CD4-positive, alpha-beta T cell (primary cell): ENCODE results near the gene EIF1AD. TPM values are rescaled to one million over a fixed set of nuclear protein-coding genes. Genes with fewer than 3 reads are reported as not detected.

Source experiments
- ATAC-seq: fragments of 200-7000 bp; cut with Tn5 transposase; one replicate; pipeline ENCODE4 v1.10.0; 2022; ENCODE audit warnings: mild to moderate bottlenecking; ENCODE audit not compliant: poor library complexity
- CTCF ChIA-PET: fragments of 350-600 bp; sonication (Branson Sonifier 250); formaldehyde crosslinking; loops from one replicate; lab custom pipeline; 2021; ENCODE audit warnings: antibody characterized with exemption, inconsistent platforms; lab: Charles Lee
- POLR2A ChIA-PET: fragments of 350-600 bp; sonication (Branson Sonifier 250); formaldehyde crosslinking; loops from one replicate; lab custom pipeline; 2021; ENCODE audit warnings: antibody characterized with exemption, inconsistent platforms; lab: Charles Lee
- DNase-seq, 14 experiments: peaks; one replicate each; pipeline ENCODE4 v3.0.0-alpha.2; 2013 to 2020; ENCODE audit warnings: mixed read lengths in 2 of 14
- H3K27ac ChIP-seq, 2 donors: one replicate each; pipeline versions ENCODE4 v1.5.1 to v1.7.0; 2013; ENCODE audit warnings: low read length in 2 of 2, low read depth in 1 of 2, mild to moderate bottlenecking in 1 of 2
- H3K27me3 ChIP-seq, 2 experiments: 1 replicate in 1 of 2; 2 replicates in 1 of 2; pipeline versions ENCODE4 v1.6.1 to v1.7.0; 2013; ENCODE audit warnings: low read length in 2 of 2, control low read depth in 1 of 2, mild to moderate bottlenecking in 1 of 2, moderate library complexity in 1 of 2; ENCODE audit not compliant: insufficient read depth in 2 of 2, control insufficient read depth in 1 of 2
- H3K36me3 ChIP-seq: one replicate; pipeline ENCODE4 v1.6.1; 2013; ENCODE audit warnings: low read length, control low read depth; ENCODE audit not compliant: insufficient read depth
- H3K4me1 ChIP-seq: one replicate; pipeline ENCODE4 v1.6.1; 2013; ENCODE audit warnings: low read length, control low read depth; ENCODE audit not compliant: insufficient read depth
- H3K4me3 ChIP-seq: one replicate; pipeline ENCODE4 v1.5.1; 2013; ENCODE audit warnings: mild to moderate bottlenecking, low read length, moderate library complexity
- H3K9me3 ChIP-seq, 2 experiments: 1 replicate in 1 of 2; 2 replicates in 1 of 2; pipeline versions ENCODE4 v1.6.1 to v1.7.0; 2013; ENCODE audit warnings: low read length in 2 of 2, mild to moderate bottlenecking in 2 of 2, control low read depth in 1 of 2, moderate library complexity in 1 of 2; ENCODE audit not compliant: control insufficient read depth in 1 of 2, insufficient read depth in 1 of 2
- H3K27ac Mint-ChIP-seq: one replicate; pipeline ENCODE4 v1.8.0; 2020; ENCODE audit warnings: mixed read lengths
- H3K27me3 Mint-ChIP-seq: one replicate; pipeline ENCODE4 v1.8.0; 2021; ENCODE audit warnings: mixed read lengths
- H3K36me3 Mint-ChIP-seq: one replicate; pipeline ENCODE4 v1.8.0; 2021; ENCODE audit warnings: low read depth, mixed read lengths
- H3K4me1 Mint-ChIP-seq: one replicate; pipeline ENCODE4 v1.8.0; 2021; ENCODE audit warnings: low read depth, mixed read lengths
- H3K4me3 Mint-ChIP-seq: one replicate; pipeline ENCODE4 v1.8.0; 2020; ENCODE audit warnings: mild to moderate bottlenecking, mixed read lengths
- H3K9me3 Mint-ChIP-seq: one replicate; pipeline ENCODE4 v1.8.0; 2020; ENCODE audit warnings: mixed read lengths
- intact Hi-C, 2 experiments: fragments of 100-400 bp; cut with DNase I in 1 of 2; cut with micrococcal nuclease in 1 of 2; formaldehyde crosslinking; loops; one replicate each; pipeline versions ENCODE4 v1.15.1 to v1.9.0; 2023 to 2025; cut with DNase I, micrococcal nuclease
- total RNA-seq, 174 experiments: library from RNA in 2 of 174; stranded (reverse) in 2 of 174; gene quantifications; one replicate each; pipeline ENCODE4 v1.2.3 and lab custom pipeline; 2021 to 2026
- TF ChIP-seq, protein P1 (sequence below): fragments of 200-600 bp; IDR thresholded peaks from one replicate; pipeline ENCODE4 v1.8.0; 2022; ENCODE audit warnings: antibody characterized with exemption, mild to moderate bottlenecking

Gene EIF1AD
- total RNA-seq, 2 experiments from 2014 or later, result 88.2 to 94.1 TPM

- Mint-ChIP-seq H3K27me3 (no peaks in the 10 kb centered on the region), H3K36me3 (peaks cover 14% of the 10 kb centered on the region), H3K4me1 (no peaks in the 10 kb centered on the region), H3K27ac (no peak overlapping the region), H3K4me3 (no peak overlapping the region), H3K9me3 (no peaks in the 10 kb centered on the region)
- ChIA-PET POLR2A (interaction anchor here (1.1 kb wide), 1 partner anchor 93 kb away, joined by 3 read pairs; the partner anchor contains the start of gene CCDC85B), CTCF (interaction anchor here (2.9 kb wide), 1 partner anchor 95 kb away, joined by 8 read pairs; the partner anchor contains the start of gene FIBP)
- Histone ChIP-seq H3K4me3 (no peak overlapping the region), H3K27ac (no peak overlapping the region), H3K4me1 (no peaks in the 10 kb centered on the region), H3K36me3 (peaks cover 9% of the 10 kb centered on the region), H3K27me3 (no peaks in the 10 kb centered on the region), H3K9me3 (no peaks in the 10 kb centered on the region)
- no peak for ATAC-seq
- TF ChIP-seq, protein P1, sequence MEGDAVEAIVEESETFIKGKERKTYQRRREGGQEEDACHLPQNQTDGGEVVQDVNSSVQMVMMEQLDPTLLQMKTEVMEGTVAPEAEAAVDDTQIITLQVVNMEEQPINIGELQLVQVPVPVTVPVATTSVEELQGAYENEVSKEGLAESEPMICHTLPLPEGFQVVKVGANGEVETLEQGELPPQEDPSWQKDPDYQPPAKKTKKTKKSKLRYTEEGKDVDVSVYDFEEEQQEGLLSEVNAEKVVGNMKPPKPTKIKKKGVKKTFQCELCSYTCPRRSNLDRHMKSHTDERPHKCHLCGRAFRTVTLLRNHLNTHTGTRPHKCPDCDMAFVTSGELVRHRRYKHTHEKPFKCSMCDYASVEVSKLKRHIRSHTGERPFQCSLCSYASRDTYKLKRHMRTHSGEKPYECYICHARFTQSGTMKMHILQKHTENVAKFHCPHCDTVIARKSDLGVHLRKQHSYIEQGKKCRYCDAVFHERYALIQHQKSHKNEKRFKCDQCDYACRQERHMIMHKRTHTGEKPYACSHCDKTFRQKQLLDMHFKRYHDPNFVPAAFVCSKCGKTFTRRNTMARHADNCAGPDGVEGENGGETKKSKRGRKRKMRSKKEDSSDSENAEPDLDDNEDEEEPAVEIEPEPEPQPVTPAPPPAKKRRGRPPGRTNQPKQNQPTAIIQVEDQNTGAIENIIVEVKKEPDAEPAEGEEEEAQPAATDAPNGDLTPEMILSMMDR, result no peak
- intact Hi-C loops, result loop anchor here in 1 of 2 experiments (10.0 kb wide), 1 partner anchor 359 kb away; no protein-coding TSS in a partner anchor
- no peak for DNase-seq
Measured at GRCh38 chr11:65983589-65983987, 18.4 kb downstream of the EIF1AD start.

GRCh38 chr11:65982824-65983588 is 19.0 kb downstream of the EIF1AD start:
- H3K9me3 Mint-ChIP-seq, result no peaks in the 10 kb centered on the region
- ChIA-PET POLR2A (interaction anchor here (1.1 kb wide), 1 partner anchor 92 kb away, joined by 3 read pairs; the partner anchor contains the start of gene CCDC85B), CTCF (interaction anchor here (1.4 kb wide), 1 partner anchor 98 kb away, joined by 5 read pairs; no protein-coding TSS in a partner anchor)
- no peaks in the 10 kb centered on the region for H3K27me3 Mint-ChIP-seq
- H3K4me3 Mint-ChIP-seq, result no peak overlapping the region
- no peak for DNase-seq
- Histone ChIP-seq H3K27me3 (no peaks in the 10 kb centered on the region), H3K9me3 (no peaks in the 10 kb centered on the region), H3K4me3 (no peak overlapping the region), H3K36me3 (peaks cover 15% of the 10 kb centered on the region), H3K4me1 (no peaks in the 10 kb centered on the region), H3K27ac (no peak overlapping the region)
- H3K4me1 Mint-ChIP-seq, result no peaks in the 10 kb centered on the region
- peaks cover 20% of the 10 kb centered on the region for H3K36me3 Mint-ChIP-seq
- TF ChIP-seq, protein P1, result no peak
- ATAC-seq, result no peak
- intact Hi-C loops, result loop anchor here in 1 of 2 experiments (10.0 kb wide), 1 partner anchor 358 kb away; no protein-coding TSS in a partner anchor
- no peak overlapping the region for H3K27ac Mint-ChIP-seq

- H3K27me3 Mint-ChIP-seq, result no peaks in the 10 kb centered on the region
- no peak overlapping the region for H3K27ac Mint-ChIP-seq
- peaks cover 27% of the 10 kb centered on the region for H3K36me3 Mint-ChIP-seq
- H3K9me3 ChIP-seq, result no peaks in the 10 kb centered on the region
- H3K4me1 ChIP-seq, result no peaks in the 10 kb centered on the region
- no peak for DNase-seq
- POLR2A ChIA-PET, result interaction anchor here (1.3 kb wide), 1 partner anchor 92 kb away, joined by 8 read pairs; the partner anchor contains the start of gene CCDC85B
- peaks cover 23% of the 10 kb centered on the region for H3K36me3 ChIP-seq
- no peaks in the 10 kb centered on the region for H3K9me3 Mint-ChIP-seq
- CTCF ChIA-PET, result interaction anchor here (1.4 kb wide), 1 partner anchor 97 kb away, joined by 5 read pairs; no protein-coding TSS in a partner anchor
- H3K27me3 ChIP-seq, result no peaks in the 10 kb centered on the region
- no peak overlapping the region for H3K4me3 ChIP-seq
- H3K4me1 Mint-ChIP-seq, result no peaks in the 10 kb centered on the region
- H3K27ac ChIP-seq, result no peak overlapping the region
- intact Hi-C loops, result loop anchor here in 1 of 2 experiments (10.0 kb wide), 1 partner anchor 357 kb away; no protein-coding TSS in a partner anchor
- TF ChIP-seq, protein P1, result no peak
- ATAC-seq, result no peak
- no peak overlapping the region for H3K4me3 Mint-ChIP-seq
Measured at GRCh38 chr11:65981972-65982823, 19.8 kb downstream of the EIF1AD start.
